GM19467 (cell line): ENCODE measurements around the gene SMARCA4.
"Not testable (repeated sequence)": the region's sequence is repeated elsewhere in the genome, so short reads cannot be mapped to it uniquely, and the experiment has no call there.

Experiments
- ATAC-seq: cut with Tn5 transposase; IDR thresholded peaks from one replicate; pipeline ENCODE4 v1.9.1; 2021; ENCODE audit warnings: mild to moderate bottlenecking, moderate library complexity; ENCODE audit not compliant: unreplicated experiment

Gene SMARCA4

GRCh38 chr19:10928563-10929401 is 32.0 kb upstream of the SMARCA4 start, which contains the start of the genes TIMM29 and YIPF2:
TIMM29 (plus strand) TSS chr19:10928811; CDS start chr19:10928823, 12 bp downstream.
YIPF2 (minus strand) TSS chr19:10928639; CDS start chr19:10928410, 229 bp downstream.
- ATAC-seq = peak; percentile 83

GRCh38 chr19:10929402-10929794 is 31.4 kb upstream of the SMARCA4 start:
- ATAC-seq = no peak

GRCh38 chr19:10935371-10936059 is 25.3 kb upstream of the SMARCA4 start:
- no peak for ATAC-seq

GRCh38 chr19:10936661-10937084 is 24.2 kb upstream of the SMARCA4 start:
- no peak for ATAC-seq

- not testable (repeated sequence) for ATAC-seq
These were observed 19.2 kb upstream of the SMARCA4 start for GRCh38 chr19:10941649-10942048.

- not testable (repeated sequence) for ATAC-seq
These were observed 17.4 kb upstream of the SMARCA4 start for GRCh38 chr19:10943412-10943811.

GRCh38 chr19:10945264-10945663 is 15.6 kb upstream of the SMARCA4 start:
- ATAC-seq = no peak

GRCh38 chr19:10946958-10947657 is 13.7 kb upstream of the SMARCA4 start:
- no peak for ATAC-seq

- ATAC-seq = no peak
These were observed 8.0 kb upstream of the SMARCA4 start for GRCh38 chr19:10952809-10953208.

GRCh38 chr19:10959277-10959968 is 1.4 kb upstream of the SMARCA4 start:
- not testable (repeated sequence) for ATAC-seq

- ATAC-seq = peak; percentile 30
These were observed 437 bp downstream of the SMARCA4 start for GRCh38 chr19:10961073-10961860.

- ATAC-seq = no peak
These were observed 2.0 kb downstream of the SMARCA4 start for GRCh38 chr19:10962863-10963262.

- no peak for ATAC-seq
These were observed 3.0 kb downstream of the SMARCA4 start for GRCh38 chr19:10963865-10964264.

- ATAC-seq = no peak
These were observed 4.1 kb downstream of the SMARCA4 start for GRCh38 chr19:10964903-10965302.

- no peak for ATAC-seq
These were observed 4.6 kb downstream of the SMARCA4 start for GRCh38 chr19:10965398-10965797.

- no peak for ATAC-seq
These were observed 6.0 kb downstream of the SMARCA4 start for GRCh38 chr19:10966809-10967208.

GRCh38 chr19:10968527-10969135 is 7.8 kb downstream of the SMARCA4 start:
- ATAC-seq = no peak

GRCh38 chr19:10971107-10971726 is 10.4 kb downstream of the SMARCA4 start:
- no peak for ATAC-seq
